Activated CD8-positive, alpha-beta memory T cell treated with anti-CD3 and anti-CD28 coated beads, Interleukin-2, amount 50 U/mL, for 4 hours (primary cell): ENCODE results near the gene KRTAP10-11.
"Not testable (repeated sequence)": the region's sequence is repeated elsewhere in the genome, so short reads cannot be mapped to it uniquely, and the experiment has no call there.

Source experiments
- DNase-seq: peaks from one replicate; pipeline ENCODE4 v3.0.0-alpha.2; 2020

KRTAP10-11 gene, protein sequence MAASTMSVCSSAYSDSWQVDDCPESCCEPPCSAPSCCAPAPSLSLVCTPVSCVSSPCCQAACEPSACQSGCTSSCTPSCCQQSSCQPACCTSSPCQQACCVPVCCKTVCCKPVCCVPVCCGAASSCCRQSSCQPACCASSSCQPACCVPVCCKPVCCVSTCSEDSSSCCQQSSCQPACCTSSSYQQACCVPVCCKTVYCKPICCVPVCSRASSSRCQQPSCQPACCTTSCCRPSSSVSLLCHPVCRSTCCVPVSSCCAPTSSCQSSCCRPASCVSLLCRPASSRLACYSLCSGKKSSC

DNA sequence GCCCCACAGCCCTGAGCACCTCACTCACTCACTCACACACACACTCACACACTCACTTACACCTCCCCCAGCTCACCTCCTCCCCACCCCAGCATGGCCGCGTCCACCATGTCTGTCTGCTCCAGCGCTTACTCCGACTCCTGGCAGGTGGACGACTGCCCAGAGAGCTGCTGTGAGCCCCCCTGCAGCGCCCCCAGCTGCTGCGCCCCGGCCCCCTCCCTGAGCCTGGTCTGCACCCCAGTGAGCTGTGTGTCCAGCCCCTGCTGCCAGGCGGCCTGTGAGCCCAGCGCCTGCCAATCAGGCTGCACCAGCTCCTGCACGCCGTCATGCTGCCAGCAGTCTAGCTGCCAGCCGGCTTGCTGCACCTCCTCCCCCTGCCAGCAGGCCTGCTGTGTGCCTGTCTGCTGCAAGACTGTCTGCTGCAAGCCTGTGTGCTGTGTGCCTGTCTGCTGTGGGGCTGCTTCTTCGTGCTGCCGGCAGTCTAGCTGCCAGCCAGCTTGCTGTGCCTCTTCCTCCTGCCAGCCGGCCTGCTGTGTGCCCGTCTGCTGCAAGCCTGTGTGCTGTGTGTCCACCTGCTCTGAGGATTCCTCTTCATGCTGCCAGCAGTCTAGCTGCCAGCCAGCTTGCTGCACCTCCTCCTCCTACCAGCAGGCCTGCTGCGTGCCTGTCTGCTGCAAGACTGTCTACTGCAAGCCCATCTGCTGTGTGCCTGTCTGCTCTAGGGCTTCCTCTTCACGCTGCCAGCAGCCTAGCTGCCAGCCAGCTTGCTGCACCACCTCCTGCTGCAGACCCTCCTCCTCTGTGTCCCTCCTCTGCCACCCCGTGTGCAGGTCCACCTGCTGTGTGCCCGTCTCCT lies at the start of gene KRTAP10-11:
Gene KRTAP10-11 (plus strand): TSS at position 49 of the 856 bp plus-strand sequence. CDS start 45 bp downstream, at position 94.
- DNase-seq, result not testable (repeated sequence)

DNA sequence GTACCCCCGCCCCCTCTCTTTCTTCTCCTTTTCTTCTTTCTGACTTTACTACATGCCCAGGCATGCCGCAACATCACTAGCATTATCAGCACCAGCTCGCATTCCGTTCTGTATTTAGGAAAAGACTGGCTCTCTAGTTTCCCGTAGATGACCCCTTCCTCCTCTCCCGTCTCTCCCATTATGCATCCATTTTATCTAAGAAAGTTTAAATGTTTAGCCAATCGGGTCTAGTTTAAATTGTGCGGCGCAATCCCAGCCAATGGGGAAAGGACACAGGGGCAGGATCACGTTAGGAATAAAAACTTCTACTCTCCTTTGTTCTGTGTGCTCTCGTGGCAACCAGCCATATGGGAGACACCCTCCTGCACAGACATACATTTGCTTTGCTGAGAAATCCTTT lies 48.2 kb upstream of the KRTAP10-11 start:
- DNase-seq, result no peak

DNA sequence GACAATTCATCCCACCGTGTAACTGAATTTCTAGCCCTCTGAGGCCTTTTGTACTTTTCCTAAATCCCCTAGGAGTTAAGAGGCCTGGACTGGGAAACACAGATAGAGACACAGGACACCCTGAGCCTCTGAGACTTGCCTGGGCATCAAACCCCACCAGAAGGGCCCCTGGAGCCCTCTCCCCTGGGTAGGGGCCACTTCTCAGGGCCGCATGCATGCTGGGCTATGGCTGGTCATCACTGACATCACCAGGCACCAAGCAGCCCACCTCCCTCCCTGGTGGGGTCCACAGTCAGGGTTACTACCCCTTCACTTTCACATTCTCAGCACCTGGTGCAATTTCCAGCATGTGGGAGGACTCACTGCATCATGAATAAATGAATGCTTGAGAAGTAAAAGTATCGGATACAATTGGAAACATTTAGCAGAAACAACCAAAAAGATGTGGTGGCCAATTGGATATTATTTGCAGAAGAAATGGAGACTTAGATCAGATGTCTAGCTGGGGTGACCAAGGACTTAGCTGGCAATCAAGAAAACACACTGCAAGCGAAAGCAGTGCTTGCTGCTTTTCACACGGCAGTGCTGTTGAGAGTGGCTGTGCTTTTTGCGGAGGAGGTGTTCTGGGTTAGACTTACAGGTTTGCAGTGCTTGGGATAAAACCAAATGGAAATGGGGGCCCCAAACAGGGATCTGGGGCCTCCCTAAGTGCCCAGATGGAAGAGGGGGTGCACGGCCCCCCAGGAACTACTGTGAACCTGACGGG lies 46.8 kb upstream of the KRTAP10-11 start:
- no peak for DNase-seq

DNA sequence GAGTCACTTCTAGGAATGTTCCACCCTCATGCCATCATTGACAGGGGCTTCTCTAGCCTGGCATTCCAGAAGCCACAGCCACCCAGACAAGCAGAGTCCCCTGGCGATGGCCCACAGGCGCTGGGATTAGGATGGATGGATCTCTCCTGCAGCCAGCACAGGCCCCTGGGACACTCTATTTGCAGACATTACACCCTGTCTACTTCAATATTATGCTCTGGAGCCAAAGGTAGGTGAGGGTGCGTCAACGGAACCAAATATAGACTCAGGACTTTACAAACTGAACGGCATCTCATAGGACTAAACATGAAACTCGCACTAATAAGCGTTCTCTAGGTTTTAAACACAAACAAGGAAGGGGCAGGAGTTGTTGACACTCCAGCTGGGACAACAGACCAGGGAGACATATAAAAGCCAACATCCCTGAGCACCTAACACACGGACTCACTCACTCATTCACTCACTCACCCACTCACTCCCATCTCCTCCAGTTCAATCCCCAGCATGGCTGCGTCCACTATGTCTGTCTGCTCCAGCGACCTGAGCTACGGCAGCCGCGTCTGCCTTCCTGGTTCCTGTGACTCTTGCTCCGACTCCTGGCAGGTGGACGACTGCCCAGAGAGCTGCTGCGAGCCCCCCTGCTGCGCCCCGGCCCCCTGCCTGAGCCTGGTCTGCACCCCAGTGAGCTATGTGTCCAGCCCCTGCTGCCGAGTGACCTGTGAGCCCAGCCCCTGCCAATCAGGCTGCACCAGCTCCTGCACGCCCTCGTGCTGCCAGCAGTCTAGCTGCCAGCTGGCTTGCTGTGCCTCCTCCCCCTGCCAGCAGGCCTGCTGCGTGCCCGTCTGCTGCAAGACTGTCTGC lies 45.9 kb upstream of the KRTAP10-11 start, which contains the start of gene KRTAP10-7:
Gene KRTAP10-7 (plus strand): TSS at position 480 of the 861 bp plus-strand sequence. CDS start 25 bp downstream, at position 505.
- not testable (repeated sequence) for DNase-seq

DNA sequence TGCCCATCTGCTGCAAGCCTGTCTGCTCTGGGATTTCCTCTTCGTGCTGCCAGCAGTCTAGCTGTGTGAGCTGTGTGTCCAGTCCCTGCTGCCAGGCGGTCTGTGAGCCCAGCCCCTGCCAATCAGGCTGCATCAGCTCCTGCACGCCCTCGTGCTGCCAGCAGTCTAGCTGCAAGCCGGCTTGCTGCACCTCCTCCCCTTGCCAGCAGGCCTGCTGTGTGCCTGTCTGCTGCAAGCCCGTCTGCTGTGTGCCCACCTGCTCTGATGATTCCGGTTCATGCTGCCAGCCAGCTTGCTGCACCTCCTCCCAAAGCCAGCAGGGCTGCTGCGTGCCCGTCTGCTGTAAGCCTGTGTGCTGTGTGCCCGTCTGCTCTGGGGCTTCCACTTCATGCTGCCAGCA lies 45.1 kb upstream of the KRTAP10-11 start:
- not testable (repeated sequence) for DNase-seq

DNA sequence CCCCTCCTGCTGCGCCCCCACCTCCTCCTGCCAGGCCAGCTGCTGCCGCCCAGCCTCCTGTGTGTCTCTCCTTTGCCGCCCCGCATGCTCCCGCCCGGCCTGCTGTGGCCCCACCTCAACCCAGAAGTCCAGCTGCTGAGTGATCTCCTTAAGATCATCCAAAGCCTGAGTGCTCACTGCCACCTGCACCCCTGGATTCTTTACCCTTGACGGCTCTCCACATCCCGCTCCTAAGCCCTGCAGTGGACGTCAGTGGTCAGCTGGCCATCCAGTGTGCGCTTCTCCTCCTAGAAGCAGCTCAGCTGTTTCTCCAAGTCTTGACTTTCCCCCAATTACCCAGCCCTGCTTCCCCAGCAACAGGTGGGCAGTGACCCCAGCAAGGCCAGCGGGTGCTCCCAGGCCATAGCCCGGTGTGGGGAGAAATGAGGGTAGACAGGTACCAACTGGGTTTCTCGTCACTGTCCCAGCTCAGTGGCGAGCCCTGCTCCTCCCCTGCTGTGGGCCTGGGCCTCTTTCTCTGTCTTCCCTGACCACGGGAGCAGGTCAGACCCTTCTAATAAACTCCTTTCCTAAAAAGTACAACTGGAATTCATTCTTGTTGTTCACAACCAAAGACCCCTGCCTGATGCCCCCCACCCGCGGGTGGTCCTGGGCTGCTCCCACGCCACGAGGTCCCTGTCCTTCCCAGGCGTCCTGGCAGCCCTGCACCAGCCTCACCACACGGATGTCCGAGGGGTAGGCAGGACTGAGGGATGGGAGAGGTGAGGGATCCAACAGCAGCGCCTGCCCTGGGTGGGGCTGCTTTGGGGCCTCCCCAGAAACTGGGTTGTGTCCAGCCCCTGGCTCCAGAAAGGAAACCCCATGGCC lies 44.4 kb upstream of the KRTAP10-11 start:
- DNase-seq, result no peak

DNA sequence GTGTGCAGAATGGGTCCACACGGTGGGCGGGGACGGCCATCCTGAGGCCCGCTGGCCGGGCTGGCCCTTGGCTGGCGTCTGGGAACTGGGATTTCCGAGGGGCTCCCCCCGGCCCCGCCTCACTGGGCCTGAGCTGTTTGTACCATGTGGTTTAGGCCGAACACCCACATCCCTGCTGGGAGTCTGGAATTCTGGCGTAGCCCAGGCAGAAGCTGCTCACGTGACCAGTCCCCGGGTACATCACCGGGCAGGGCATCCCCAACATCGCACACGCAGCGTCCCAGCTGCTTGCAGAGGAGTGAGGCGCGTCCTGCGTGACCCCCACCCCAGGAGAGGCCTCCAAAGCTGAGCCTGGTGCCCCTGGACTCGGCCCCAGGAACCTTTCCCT lies 43.8 kb upstream of the KRTAP10-11 start:
- no peak for DNase-seq

DNA sequence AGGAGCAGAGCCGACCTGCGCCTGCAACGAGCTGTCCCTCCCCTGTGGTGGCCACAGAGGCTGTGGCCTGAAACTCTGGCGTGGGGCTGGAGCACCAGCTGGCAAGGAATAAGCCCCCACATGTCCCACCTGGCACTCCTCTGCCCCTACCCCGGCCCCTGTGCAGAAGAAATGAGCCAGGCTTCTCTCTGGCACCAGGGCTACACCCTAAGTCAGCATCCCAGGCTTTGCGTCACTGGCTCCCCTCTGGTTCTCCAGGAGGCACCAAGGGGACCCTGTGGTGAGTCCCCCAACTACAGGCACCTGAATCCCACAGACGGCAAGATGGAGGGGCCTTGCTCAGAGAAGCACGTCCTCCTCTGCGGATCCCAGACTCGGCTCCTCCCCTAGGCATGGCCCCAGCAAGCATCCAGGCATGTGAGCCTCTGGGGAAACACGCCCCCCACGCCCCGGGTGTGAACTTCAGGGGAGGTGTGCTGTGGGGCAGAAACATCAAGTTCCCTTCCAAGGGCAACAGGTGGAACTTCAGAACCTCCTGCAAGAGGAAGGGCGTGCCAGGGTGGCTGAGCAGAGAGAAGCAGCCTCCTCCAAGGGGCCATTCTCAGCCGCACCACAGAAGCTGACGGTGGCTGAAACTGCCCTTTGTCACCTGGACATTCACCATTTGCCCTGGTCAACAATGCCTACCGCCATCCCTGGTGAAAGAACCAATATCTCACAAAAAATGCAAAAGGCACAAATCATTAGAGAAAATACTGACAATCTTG lies 42.9 kb upstream of the KRTAP10-11 start:
- DNase-seq, result no peak

DNA sequence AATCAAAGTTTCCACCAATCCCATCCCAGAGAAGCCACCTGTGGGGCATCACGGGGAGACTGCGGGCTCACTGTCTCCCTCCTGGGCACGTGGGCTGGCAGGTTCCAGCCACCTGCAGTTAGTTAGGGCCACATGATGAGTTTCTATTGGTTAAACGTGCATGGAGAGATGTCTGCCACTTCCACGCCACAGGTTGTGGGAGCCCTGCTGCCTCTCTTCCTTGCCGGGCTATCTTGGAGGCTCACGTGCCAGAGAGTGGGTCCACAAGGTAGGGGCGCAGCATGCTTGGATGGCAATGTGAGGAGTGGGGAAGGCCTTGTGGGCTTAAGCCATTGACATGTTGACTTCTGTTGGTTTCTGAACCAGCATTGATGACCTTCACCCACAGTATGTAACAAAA lies 42.3 kb upstream of the KRTAP10-11 start:
- DNase-seq, result no peak

DNA sequence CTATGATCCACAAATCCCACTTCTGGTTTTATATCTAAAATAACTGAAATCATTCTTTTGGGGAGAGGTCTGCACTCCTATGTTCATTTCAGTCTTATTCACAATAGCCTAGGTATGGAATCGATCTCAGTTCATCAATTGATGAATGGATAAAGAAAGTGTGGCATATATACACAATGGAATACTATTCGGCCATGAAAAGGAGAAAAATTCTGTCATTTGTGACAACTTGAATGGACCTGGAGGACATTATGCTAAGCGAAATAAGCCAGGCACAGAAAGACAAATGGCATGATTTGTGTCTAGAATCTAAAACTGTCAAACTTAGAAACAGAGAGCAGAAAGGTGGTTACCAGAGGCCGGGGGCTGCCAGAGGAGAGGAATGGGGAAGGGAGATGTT lies 39.7 kb upstream of the KRTAP10-11 start:
- no peak for DNase-seq

DNA sequence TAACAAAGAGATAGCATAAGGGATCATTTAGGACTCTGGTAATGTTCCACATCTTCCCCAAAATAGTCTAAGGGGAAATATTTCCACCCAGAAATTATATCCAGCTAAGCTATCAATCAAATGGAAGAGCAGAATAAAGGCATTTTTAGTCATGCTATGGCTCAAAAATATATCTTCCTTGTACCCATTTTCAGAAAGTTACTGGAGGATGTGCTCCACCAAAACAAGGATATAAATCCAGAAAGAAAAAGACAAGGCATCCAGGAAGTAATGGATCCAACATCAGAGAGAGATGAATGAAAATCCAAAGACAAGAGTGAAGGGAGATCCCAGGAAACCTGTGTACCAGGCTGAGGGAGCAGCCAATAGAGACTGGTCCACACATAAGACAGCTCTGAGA lies 37.0 kb upstream of the KRTAP10-11 start:
- no peak for DNase-seq

DNA sequence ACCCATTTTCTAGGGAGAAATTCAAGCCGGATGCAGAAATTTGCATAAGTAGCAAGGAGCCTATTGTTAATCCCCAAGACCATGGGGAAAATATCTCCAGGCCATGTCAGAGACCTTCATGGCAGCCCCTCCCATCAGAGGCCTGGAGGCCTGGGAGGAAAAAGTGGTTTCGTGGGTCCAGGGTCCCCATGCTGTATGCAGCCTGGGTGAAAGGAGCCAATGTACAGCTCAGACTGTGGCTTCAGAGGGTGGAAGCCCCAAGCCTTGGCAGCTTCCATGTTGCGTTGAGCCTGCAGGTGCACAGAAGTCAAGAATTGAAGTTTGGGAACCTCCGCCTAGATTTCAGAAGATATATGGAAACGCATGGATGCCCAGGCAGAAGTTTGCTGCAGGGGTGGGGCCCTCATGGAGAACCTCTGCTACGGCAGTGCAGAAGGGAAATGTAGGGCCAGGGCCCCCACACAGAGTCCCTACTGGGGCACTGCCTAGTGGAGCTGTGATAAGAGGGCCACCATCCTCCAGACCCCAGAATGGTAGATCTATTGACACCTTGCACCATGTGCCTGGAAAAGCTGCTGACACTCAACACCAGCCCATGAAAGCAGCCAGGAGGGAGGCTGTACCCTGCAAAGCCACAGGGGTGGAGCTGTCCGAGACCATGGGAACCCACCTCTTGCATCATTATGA lies 35.9 kb upstream of the KRTAP10-11 start:
- not testable (repeated sequence) for DNase-seq

DNA sequence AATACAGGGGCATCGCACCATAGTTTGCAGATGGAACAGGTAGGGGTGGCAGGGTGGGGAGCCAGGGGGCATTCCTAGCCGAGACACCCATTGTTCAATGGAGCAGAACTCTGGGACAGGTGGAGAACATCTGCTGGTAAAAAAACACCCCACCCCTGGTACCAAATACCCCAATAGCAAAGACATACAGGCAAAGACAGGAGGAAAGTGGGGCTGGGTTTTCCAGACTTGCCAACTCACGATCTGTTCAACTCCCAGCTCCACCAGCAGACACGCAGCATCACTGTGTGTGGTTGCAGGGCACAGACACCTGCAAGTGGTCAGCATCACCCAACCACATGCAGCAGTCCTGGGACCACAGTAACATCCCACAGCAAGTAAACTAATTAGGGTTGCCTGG lies 34.7 kb upstream of the KRTAP10-11 start:
- DNase-seq, result no peak

DNA sequence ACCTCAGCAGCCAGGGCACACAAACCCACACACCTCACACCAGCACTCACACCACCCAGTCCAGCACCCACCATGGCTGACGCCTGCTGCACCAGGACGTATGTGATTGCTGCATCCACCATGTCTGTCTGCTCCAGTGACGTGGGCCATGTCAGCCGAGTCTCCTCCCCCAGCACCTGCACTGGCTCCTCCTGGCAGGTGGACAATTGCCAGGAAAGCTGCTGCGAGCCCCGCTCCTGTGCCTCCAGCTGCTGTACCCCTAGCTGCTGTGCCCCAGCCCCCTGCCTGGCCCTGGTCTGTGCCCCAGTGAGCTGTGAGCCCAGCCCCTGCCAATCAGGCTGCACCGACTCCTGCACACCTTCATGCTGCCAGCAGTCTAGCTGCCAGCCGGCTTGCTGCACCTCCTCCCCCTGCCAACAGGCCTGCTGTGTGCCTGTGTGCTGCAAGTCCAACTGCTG lies 34.2 kb upstream of the KRTAP10-11 start, which contains the start of gene KRTAP10-8:
Gene KRTAP10-8 (plus strand): TSS at position 51 of the 458 bp plus-strand sequence. CDS start 22 bp downstream, at position 73.
- no peak for DNase-seq

DNA sequence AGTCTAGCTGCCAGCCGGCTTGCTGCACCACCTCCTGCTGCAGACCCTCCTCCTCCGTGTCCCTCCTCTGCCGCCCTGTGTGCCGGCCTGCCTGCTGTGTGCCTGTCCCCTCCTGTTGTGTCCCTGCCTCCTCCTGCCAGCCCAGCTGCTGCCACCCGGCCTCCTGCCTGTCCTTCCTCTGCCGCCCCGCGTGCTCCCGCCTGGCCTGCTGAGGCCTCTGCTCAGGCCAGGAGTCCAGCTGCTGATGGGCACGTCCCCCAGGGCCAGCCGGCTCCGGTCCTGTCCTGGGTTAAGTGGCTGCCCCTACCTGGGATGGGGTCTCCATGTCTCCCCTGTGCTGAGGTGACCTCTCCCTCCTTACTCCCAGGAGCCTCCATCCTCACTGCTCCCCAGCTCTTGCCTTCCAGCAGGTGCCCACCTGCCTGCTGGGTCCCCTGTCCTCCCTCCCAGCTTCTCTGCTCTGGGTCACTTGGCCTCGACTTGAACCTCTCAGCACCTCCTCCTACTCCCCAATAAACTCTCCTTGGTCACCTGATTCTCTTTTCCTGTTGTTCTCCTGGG lies 33.5 kb upstream of the KRTAP10-11 start:
- DNase-seq, result no peak

DNA sequence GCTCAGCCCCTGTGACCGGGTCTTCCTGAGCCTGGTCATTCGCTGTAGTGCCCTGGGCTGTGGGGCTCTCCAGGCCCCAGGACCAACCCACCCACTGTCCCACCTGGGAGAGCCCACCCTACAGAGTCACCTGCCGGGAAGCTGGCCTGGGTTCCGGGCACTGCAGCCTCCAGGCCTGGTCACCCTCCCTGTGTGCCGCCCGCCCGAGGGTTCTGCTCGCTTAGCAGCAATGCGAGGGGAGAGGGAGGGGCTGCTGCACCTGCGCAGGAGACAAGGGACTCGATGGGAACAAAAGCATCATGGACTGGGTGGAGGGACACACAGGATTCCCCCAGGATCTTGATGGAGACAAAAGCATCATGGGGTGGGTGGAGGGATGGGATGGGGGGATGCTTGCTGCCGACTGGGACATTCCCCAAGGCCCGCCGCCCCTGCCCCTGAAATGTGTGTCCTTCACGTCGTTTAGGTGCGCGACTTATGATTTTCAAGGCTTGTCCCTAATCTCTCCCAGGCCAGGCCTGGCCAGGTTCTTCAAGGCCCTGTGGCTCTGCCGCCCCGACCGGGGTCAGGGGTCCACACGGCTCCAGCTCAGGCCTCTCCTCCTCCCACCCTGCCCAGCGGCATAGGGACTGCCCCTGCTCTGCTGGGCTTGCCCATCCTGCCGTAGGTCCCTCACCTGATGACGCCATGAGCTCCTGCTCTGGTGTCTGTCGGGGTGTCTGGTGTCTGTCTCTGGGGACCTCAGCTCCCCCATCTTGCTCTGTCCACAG lies 32.6 kb upstream of the KRTAP10-11 start:
- DNase-seq, result no peak

DNA sequence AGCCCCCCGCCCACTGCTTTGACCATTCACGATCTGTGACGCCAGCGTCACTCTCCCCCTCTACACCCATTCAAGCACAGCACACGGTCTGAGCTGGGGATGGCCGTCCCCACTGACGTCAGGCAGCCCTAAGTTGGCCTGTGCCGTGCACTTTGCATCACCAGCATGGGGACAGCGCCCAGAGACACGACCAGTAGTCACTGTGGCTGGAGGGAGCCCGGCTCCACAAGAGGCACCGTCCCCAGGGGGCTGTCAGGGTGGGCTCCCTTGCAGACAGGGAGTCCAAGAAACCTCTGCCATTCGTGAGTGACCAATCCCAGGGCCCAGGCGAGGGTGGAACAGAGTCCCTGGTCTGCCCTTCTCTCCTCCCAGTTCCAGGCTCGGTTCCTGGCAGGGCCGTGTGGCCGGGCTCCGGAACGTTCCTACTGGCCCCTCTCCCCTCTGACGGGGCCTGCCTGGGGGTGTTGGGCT lies 32.0 kb upstream of the KRTAP10-11 start:
- DNase-seq, result no peak

DNA sequence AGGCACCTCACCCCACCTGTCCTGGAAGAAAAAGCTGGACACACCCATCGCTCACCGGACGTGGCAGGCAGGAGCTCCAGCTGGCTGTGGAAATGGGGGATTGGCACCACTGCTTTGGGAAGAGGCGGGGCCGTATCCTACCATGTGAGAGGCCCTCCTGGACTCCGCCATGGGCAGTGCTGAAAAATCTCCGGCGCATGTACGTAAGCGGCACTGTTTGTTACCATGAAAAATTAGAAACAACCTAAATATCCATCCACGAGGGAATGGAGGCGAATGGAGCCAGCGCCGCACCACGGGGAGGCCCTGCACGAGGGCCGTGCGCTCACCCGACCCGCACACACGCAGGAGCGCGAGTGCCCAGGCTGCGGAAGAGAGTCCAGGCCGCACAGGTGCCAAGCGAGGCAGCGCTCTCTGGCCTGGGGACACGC lies 31.2 kb upstream of the KRTAP10-11 start:
- no peak for DNase-seq
